HG02884 (cell line): ENCODE results near the gene PDSS2.

Experiments
- ATAC-seq: cut with Tn5 transposase; IDR thresholded peaks from one replicate; pipeline ENCODE4 v1.9.1; 2021; ENCODE audit warnings: mild to moderate bottlenecking, moderate library complexity; ENCODE audit not compliant: unreplicated experiment

The PDSS2 gene

DNA sequence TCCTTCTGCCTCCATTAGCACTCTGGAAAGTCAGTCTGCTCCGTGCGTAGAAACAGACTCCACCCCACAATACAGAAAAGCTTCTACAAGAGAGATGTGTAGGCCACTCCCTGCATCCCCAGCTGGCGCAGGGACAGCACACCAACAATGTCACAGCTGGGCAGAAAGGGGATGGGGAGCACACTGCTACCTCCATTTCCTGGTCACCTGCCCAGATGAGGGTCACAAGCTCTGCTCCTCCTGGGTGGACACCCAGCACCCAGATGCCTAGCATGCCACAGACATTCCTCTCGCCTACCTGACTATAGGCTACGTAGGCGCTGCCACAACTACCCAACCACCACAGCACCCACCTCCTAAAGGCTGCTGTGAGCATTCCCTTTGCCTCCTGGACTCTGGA lies 356.3 kb downstream of the PDSS2 start:
- no peak for ATAC-seq
